Neural progenitor cell (in vitro differentiated cells): Measurements from ENCODE around the gene ABHD16B.

ENCODE experiments used
- EZH2 ChIP-seq: fragments of 200-600 bp; sonication (generic); IDR thresholded peaks from 2 replicates; pipeline ENCODE4 v1.6.1; 2017; ENCODE audit warnings: antibody characterized with exemption, mild to moderate bottlenecking, moderate library complexity
- EZH2phosphoT487 ChIP-seq: fragments of 200-600 bp; sonication (generic); IDR thresholded peaks from 2 replicates; pipeline ENCODE4 v1.6.1; 2017; ENCODE audit warnings: antibody characterized with exemption
- TF ChIP-seq, protein P1 (sequence below): fragments of 200-600 bp; sonication (generic); IDR thresholded peaks from 2 replicates; pipeline ENCODE4 v1.5.1; 2017; ENCODE audit warnings: antibody characterized with exemption, mild to moderate bottlenecking

DNA sequence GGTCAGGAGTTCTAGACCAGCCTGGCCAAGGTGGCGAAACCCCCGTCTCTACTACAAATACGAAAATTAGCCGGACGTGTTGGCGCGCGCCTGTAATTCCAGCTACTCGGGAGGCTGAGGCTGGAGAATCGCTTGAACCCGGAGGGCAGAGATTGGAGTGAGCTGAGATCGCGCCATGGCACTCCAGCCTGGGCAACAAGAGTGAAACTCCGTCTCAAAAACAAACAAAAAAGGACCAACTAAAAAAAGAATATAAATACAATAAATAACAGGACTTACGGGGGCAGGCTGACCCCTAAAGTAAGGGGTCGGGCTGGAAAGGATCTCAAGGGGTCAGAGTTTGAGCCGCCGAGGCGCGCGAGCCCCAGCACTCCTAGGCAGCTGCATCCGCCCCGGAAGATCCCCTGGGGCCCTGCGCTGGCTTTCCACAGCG is 3.3 kb downstream of the ABHD16B start:
- TF ChIP-seq, protein P1, sequence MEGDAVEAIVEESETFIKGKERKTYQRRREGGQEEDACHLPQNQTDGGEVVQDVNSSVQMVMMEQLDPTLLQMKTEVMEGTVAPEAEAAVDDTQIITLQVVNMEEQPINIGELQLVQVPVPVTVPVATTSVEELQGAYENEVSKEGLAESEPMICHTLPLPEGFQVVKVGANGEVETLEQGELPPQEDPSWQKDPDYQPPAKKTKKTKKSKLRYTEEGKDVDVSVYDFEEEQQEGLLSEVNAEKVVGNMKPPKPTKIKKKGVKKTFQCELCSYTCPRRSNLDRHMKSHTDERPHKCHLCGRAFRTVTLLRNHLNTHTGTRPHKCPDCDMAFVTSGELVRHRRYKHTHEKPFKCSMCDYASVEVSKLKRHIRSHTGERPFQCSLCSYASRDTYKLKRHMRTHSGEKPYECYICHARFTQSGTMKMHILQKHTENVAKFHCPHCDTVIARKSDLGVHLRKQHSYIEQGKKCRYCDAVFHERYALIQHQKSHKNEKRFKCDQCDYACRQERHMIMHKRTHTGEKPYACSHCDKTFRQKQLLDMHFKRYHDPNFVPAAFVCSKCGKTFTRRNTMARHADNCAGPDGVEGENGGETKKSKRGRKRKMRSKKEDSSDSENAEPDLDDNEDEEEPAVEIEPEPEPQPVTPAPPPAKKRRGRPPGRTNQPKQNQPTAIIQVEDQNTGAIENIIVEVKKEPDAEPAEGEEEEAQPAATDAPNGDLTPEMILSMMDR: no peak
- TF ChIP-seq EZH2 (no peak), EZH2phosphoT487 (no peak)
